ENCODE data around the gene IBTK. TPM values are rescaled to one million over a fixed set of nuclear protein-coding genes. Genes with fewer than 3 reads are reported as not detected.
A peak's percentile ranks its signal among the peaks of the same experiment; 100 is the strongest.

Gene IBTK
- total and polyA plus RNA-seq, 2 experiments from 2014 or later: 17.3 to 60.3 TPM

GRCh38 chr6:82243884-82244283 is 3.7 kb downstream of the IBTK start:
- H3K27me3 ChIP-seq: no peaks in the 10 kb centered on the region
- no peaks in the 10 kb centered on the region for H3K9me2 ChIP-seq (replicated peaks; ENCODE audit: insufficient read depth)
- H2AFZ ChIP-seq: no peak overlapping the region
- no peak overlapping the region for H3K4me3 ChIP-seq
- no peaks in the 10 kb centered on the region for H3K9me3 ChIP-seq (ENCODE audit: low read depth)
- H3K79me2 ChIP-seq: peaks cover 81% of the 10 kb centered on the region
- WGBS (ENCODE audit: low lambda C conversion rate, missing lambda C conversion rate): 84% methylated on average over 4 of the region's 4 CpGs
- no peak for DNase-seq (ENCODE audit: low spot score)
- H3K4me2 ChIP-seq: peak overlapping the region; percentile 77
- H3K27ac ChIP-seq: no peak overlapping the region
- peaks cover 16% of the 10 kb centered on the region for H3K4me1 ChIP-seq (ENCODE audit: insufficient read depth)
- TF ChIP-seq CTCF (IDR thresholded peaks at IDR 0.05; ENCODE audit: poor library complexity) (no peak), EZH2phosphoT487 (IDR thresholded peaks at IDR 0.05; ENCODE audit: low read depth, severe bottlenecking, unreplicated experiment) (no peak), EZH2 (IDR thresholded peaks at IDR 0.05; ENCODE audit: borderline replicate concordance) (no peak)
- H3K36me3 ChIP-seq (replicated peaks; ENCODE audit: insufficient read depth, low read depth): no peaks in the 10 kb centered on the region
- H4K20me1 ChIP-seq (ENCODE audit: insufficient read depth, poor library complexity, severe bottlenecking): peaks cover 19% of the 10 kb centered on the region

GRCh38 chr6:82240186-82240585 is 7.4 kb downstream of the IBTK start:
- Histone ChIP-seq H3K79me2 (peaks cover 99% of the 10 kb centered on the region), H3K4me2 (no peak overlapping the region), H4K20me1 (ENCODE audit: insufficient read depth, poor library complexity, severe bottlenecking) (peaks cover 18% of the 10 kb centered on the region), H3K36me3 (replicated peaks; ENCODE audit: insufficient read depth, low read depth) (no peaks in the 10 kb centered on the region), H3K4me3 (no peak overlapping the region), H3K4me1 (ENCODE audit: insufficient read depth) (peaks cover 7% of the 10 kb centered on the region), H3K9me3 (ENCODE audit: low read depth) (no peaks in the 10 kb centered on the region), H3K27ac (no peak overlapping the region), H3K27me3 (no peaks in the 10 kb centered on the region), H3K9me2 (replicated peaks; ENCODE audit: insufficient read depth) (no peaks in the 10 kb centered on the region), H2AFZ (no peak overlapping the region)
- TF ChIP-seq CTCF (IDR thresholded peaks at IDR 0.05; ENCODE audit: poor library complexity) (no peak), EZH2phosphoT487 (IDR thresholded peaks at IDR 0.05; ENCODE audit: low read depth, severe bottlenecking, unreplicated experiment) (no peak)
- DNase-seq (ENCODE audit: low spot score): no peak
- WGBS (ENCODE audit: low lambda C conversion rate, missing lambda C conversion rate): 94% methylated on average over 3 of the region's 3 CpGs

GRCh38 chr6:82239597-82239996 is 7.9 kb downstream of the IBTK start:
- no peak overlapping the region for H2AFZ ChIP-seq
- H3K36me3 ChIP-seq (replicated peaks; ENCODE audit: insufficient read depth, low read depth): no peaks in the 10 kb centered on the region
- DNase-seq (ENCODE audit: low spot score): no peak
- peaks cover 12% of the 10 kb centered on the region for H4K20me1 ChIP-seq (ENCODE audit: insufficient read depth, poor library complexity, severe bottlenecking)
- no peak for TF ChIP-seq CTCF (IDR thresholded peaks at IDR 0.05; ENCODE audit: poor library complexity)
- TF ChIP-seq EZH2phosphoT487 (IDR thresholded peaks at IDR 0.05; ENCODE audit: low read depth, severe bottlenecking, unreplicated experiment): no peak
- TF ChIP-seq EZH2 (IDR thresholded peaks at IDR 0.05; ENCODE audit: borderline replicate concordance): no peak
- no peak overlapping the region for H3K4me3 ChIP-seq
- no peak overlapping the region for H3K4me2 ChIP-seq
- H3K4me1 ChIP-seq (ENCODE audit: insufficient read depth): peaks cover 5% of the 10 kb centered on the region
- peaks cover 99% of the 10 kb centered on the region for H3K79me2 ChIP-seq
- no peak overlapping the region for H3K27ac ChIP-seq
- WGBS (ENCODE audit: low lambda C conversion rate, missing lambda C conversion rate): 93% methylated on average over 2 of the region's 2 CpGs
- no peaks in the 10 kb centered on the region for H3K9me2 ChIP-seq (replicated peaks; ENCODE audit: insufficient read depth)
- no peaks in the 10 kb centered on the region for H3K9me3 ChIP-seq (ENCODE audit: low read depth)
- H3K27me3 ChIP-seq: no peaks in the 10 kb centered on the region

GRCh38 chr6:82237013-82237412 is 10.5 kb downstream of the IBTK start:
- Histone ChIP-seq H2AFZ (no peak overlapping the region), H3K9me3 (ENCODE audit: low read depth) (no peaks in the 10 kb centered on the region), H3K27ac (no peak overlapping the region), H3K4me1 (ENCODE audit: insufficient read depth) (no peaks in the 10 kb centered on the region), H3K9me2 (replicated peaks; ENCODE audit: insufficient read depth) (no peaks in the 10 kb centered on the region), H3K27me3 (no peaks in the 10 kb centered on the region), H3K4me2 (no peak overlapping the region), H4K20me1 (ENCODE audit: insufficient read depth, poor library complexity, severe bottlenecking) (peaks cover 11% of the 10 kb centered on the region), H3K79me2 (peaks cover 84% of the 10 kb centered on the region), H3K4me3 (no peak overlapping the region), H3K36me3 (replicated peaks; ENCODE audit: insufficient read depth, low read depth) (no peaks in the 10 kb centered on the region)
- TF ChIP-seq CTCF (IDR thresholded peaks at IDR 0.05; ENCODE audit: poor library complexity) (no peak), EZH2phosphoT487 (IDR thresholded peaks at IDR 0.05; ENCODE audit: low read depth, severe bottlenecking, unreplicated experiment) (no peak), EZH2 (IDR thresholded peaks at IDR 0.05; ENCODE audit: borderline replicate concordance) (no peak)
- peak; percentile 10 for DNase-seq (ENCODE audit: low spot score)
- 50% methylated on average over 1 of the region's 1 CpG for WGBS (ENCODE audit: low lambda C conversion rate, missing lambda C conversion rate)
